T-helper 2 cell (primary cell): ENCODE data around the gene BRD3.

Experiments
- DNase-seq, 5 experiments: peaks; one replicate each; pipeline versions ENCODE4 v3.0.0 to v3.0.0-alpha.2; 2012 to 2022

Gene BRD3

DNA sequence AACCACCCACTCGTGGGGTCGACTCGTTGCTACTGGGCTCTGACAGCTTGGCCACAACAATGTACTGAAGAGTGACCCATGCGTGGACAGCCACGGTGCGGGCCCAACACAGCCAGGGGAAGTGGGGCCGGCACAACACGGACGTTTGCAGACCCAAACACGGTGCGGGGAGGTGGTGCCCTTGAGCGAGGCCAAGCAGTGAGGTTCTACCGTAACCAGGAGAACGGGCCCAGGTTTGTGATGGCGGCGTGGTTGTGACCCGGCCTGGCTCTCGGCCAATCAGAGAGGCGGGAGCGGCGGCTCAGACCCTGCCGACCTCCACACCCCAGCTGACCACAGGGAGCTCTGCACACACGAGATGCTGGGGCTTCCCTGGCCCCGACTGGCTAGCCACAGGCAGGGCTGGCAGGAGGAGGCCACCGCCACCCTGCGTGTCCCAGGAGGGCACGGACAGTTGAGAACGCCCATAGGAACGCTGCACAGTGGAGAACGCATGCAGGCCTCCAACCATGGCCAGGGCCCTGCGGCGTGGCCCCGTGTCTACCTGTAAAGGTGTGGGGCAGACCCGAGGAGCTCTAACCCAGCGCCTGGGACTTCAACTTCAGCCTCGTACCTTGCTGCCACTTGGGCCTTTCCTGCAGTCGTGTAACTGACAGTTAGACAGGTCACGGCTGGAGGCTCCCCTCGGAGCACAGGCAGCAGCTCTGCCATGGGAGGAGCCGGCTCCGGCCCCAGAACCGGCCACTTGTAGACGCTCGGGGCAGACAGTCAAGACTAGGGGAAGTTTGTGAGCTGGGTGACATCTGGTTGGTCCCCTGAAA, 13.7 kb downstream of the BRD3 start:
- no peak for DNase-seq

- no peak for DNase-seq
Observed at GRCh38 chr9:134053401-134053871, 14.4 kb downstream of the BRD3 start.

- no peak for DNase-seq
Observed at GRCh38 chr9:134052941-134053340, 14.9 kb downstream of the BRD3 start.

GRCh38 chr9:134052491-134052890, 15.3 kb downstream of the BRD3 start:
- DNase-seq = no peak

DNA sequence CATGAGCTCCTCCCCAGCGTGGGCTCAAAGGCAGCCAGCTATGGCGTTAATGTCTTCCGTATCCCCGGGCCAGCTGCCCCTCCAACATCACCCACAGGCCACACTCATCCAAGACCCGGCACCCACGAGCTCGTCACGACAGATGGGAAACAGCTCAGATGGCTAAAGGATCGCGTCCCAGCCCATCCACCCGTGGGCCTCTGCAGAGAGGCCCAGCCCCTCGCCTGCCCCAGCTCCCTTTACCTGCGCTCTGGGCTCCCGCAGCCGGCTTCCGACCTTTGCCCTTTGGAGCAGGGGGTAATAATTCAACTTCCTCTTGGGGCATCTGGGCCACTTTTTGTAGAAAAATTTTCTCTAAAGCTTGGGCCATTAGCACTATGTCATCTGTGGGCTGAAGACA, 16.5 kb downstream of the BRD3 start:
- no peak for DNase-seq

DNA sequence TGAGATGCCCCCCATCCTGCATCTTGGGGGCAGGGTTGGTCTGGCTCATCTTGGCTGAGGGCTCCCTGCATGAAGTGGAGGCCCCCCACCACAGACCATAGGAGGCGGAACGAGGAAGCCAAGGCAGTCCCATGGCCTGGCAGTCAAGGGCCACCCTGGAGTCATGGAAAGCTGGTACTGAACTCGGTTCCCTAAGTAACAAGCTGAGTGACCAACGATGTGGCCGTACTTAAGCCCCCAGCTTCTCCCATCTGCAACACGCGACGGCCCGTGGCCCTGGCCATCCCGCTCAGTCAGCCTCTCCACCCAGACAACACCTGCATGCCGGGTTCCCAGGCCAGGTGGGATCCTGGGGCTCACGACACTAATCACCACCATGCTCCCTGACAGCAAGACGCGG, 17.1 kb downstream of the BRD3 start:
- DNase-seq = no peak

GRCh38 chr9:134049772-134050588, 17.8 kb downstream of the BRD3 start:
- no peak for DNase-seq

DNA sequence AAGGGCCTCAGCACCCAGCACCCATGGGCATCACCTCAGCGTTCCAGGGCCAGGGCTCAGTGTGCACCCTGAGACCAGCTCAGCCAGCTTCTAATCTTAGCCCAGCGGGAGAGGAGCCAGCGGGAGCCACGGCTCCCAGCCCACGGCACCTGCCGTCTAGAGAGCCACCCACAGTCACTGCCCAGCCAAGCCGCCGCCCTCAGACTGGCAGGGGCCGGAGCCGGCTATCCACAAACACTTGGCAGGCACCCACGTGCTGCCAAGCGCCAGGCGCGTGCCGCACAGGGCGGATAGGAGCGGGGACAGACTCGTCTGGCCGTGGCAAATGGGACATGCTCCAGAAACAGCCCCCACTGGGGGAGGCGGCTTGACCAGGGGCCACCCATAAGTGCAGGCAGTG, 18.6 kb downstream of the BRD3 start:
- no peak for DNase-seq

GRCh38 chr9:134048582-134048968, 19.3 kb downstream of the BRD3 start:
- no peak for DNase-seq

GRCh38 chr9:134047868-134048581, 19.8 kb downstream of the BRD3 start:
- no peak for DNase-seq

- no peak for DNase-seq
Observed at GRCh38 chr9:134046894-134047681, 20.7 kb downstream of the BRD3 start.

DNA sequence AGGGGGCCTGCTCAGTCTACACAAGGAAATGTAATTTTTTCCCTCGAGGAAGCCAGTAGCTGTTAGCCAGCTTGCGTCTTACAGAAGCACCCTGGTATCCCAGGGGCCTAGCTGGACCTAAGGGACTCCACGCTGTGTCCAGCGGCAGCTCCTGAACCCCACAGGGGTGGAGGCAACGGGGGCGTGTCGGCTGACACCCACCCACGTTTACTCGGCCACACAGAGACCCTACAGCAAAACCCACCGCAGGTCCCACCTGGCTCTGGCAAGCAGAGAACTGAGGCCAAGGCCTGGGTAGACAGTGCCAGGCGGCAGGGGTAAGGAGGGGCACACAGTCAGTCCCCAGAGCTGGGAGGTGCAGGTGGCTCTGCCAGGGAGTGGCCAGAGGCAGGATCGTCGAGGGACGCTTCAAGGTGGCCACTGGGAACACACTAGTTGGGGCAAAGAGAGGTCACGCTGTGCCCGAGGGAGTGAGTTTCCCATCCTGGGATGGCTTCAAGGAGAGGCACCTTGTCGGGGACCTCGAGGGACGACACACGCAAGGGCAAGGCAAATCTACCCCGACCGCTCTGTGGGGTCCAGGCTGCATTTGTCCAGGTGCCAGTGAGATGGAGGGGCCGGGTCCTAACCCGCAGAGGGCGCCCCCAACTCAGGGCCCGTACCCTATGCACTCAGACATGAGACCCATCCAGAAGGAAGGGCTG, 21.8 kb downstream of the BRD3 start:
- no peak for DNase-seq

DNA sequence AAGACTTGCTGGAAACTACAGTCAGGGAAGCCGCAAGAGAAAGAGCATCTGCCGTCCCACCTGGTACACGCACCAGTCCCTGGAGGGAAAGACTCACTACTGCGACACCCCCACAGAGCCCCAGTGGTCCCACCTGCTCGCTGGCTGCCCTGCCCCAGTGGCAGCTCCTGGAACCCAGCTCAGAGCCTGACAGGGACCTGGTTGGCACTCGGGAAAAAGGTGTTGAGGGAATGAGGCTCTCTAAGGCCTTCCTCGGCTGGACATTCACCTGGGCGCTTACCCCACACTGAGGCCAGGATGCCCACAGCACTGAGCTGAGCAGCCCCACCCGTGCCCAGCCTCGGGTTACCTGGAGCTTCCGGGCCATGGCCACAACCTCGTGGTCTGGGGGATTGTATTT, 22.9 kb downstream of the BRD3 start:
- DNase-seq = no peak

GRCh38 chr9:134043531-134043988, 24.3 kb downstream of the BRD3 start:
- no peak for DNase-seq

DNA sequence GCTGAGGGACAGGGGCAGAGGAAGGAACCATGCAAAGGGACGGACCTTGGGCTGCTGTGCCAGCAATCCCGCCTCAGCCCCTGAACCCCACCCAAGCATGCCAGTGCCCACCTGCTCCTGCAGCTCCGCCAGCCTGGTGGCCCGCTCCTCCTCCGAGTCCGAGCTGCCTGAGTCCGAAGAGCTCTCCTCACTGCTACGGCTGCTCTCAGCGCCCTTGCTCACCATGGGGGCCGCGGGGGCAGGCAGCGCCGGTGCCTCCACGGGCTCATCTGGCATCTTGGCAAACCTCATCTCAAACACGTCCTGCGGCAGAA, 26.2 kb downstream of the BRD3 start:
- no peak for DNase-seq

GRCh38 chr9:134040781-134041648, 26.8 kb downstream of the BRD3 start:
- DNase-seq = no peak

DNA sequence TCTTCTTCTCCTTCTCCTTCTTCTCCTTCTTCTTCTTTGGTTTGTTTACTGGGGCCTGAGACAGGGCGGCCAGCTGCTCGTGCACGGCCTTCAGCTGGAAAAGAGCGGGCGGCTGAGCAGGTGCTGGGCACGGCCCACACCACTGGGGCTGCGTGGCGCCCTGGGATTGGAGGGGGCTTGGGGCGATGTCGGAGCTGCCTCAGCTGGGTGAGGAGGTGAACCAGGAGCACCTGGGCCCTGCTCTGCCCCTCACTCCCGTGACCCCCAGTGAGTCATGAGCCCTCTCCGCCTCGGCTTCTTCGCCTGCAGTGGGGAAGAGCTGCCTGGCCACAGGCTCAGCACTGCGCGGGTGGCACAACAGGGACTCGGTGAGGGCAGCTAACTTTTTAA, 27.7 kb downstream of the BRD3 start:
- DNase-seq = no peak

- DNase-seq = no peak
Observed at GRCh38 chr9:134039386-134040175, 28.2 kb downstream of the BRD3 start.

GRCh38 chr9:134037641-134038040, 30.2 kb downstream of the BRD3 start:
- no peak for DNase-seq

GRCh38 chr9:134036130-134036529, 31.7 kb downstream of the BRD3 start:
- no peak for DNase-seq
